Cardiac fibroblast (primary cell): ENCODE data around the gene ZNF282.

ENCODE experiments used
- DNase-seq, 2 donors: peaks; one replicate each; pipeline versions ENCODE4 v3.0.0 to v3.0.0-alpha.2; 2010; ENCODE audit warnings: low read depth in 2 of 2
- H3K4me3 ChIP-seq, 2 donors: replicated peaks in 1 of 2; 1 replicate in 1 of 2; 2 replicates in 1 of 2; pipeline ENCODE4 v1.5.1; 2011; ENCODE audit warnings: low read depth in 2 of 2, low read length in 2 of 2, mild to moderate bottlenecking in 2 of 2, moderate library complexity in 1 of 2
- CTCF ChIP-seq: IDR thresholded peaks from one replicate; pipeline ENCODE4 v1.5.1; 2011; ENCODE audit warnings: low read depth, mild to moderate bottlenecking, low read length, inconsistent platforms

ZNF282 gene

GRCh38 chr7:149253665-149254064 is 58.3 kb downstream of the ZNF282 start:
- TF ChIP-seq CTCF, result no peak
- DNase-seq, result no peak
- no peak overlapping the region for H3K4me3 ChIP-seq

GRCh38 chr7:149254181-149254858 is 59.0 kb downstream of the ZNF282 start:
- no peak for TF ChIP-seq CTCF
- no peak for DNase-seq
- H3K4me3 ChIP-seq, result no peak overlapping the region

GRCh38 chr7:149255174-149255573 is 59.8 kb downstream of the ZNF282 start:
- no peak overlapping the region for H3K4me3 ChIP-seq
- no peak for DNase-seq
- no peak for TF ChIP-seq CTCF

GRCh38 chr7:149256568-149256967 is 61.2 kb downstream of the ZNF282 start:
- no peak overlapping the region for H3K4me3 ChIP-seq
- no peak for DNase-seq
- no peak for TF ChIP-seq CTCF

GRCh38 chr7:149257146-149257545 is 61.8 kb downstream of the ZNF282 start:
- TF ChIP-seq CTCF, result no peak
- no peak overlapping the region for H3K4me3 ChIP-seq
- DNase-seq, result peak in 1 of 2 donors; percentile 50

GRCh38 chr7:149261316-149261828 is 66.0 kb downstream of the ZNF282 start:
- no peak for TF ChIP-seq CTCF
- peak; percentile 27 to 53 for DNase-seq
- H3K4me3 ChIP-seq, result peak overlapping the region; percentile 49 to 57
